HCT116 (cell line): ENCODE measurements around the gene ZNF496. TPM values are rescaled to one million over a fixed set of nuclear protein-coding genes. Genes with fewer than 3 reads are reported as not detected.
"Not testable (repeated sequence)": the region's sequence is repeated elsewhere in the genome, so short reads cannot be mapped to it uniquely, and the experiment has no call there.

ENCODE experiments used
- ATAC-seq: fragments of 200-7000 bp; cut with Tn5 transposase; 2 replicates; pipeline ENCODE4 v1.9.1; 2020; ENCODE audit warnings: mild to moderate bottlenecking, moderate library complexity
- BruUV-seq: library from RNA; stranded (reverse); fragments of 400-500 nt; replicated peaks from 2 replicates; lab custom pipeline; 2021; lab: Mats Ljungman, UMichigan
- CTCF ChIA-PET: fragments of 300-600 bp; sonication (Branson Sonifier 250); formaldehyde crosslinking; loops from one replicate; lab custom pipeline; 2021; ENCODE audit warnings: antibody characterized with exemption; lab: Charles Lee
- POLR2A ChIA-PET: fragments of 300-600, 350-600 bp; sonication (Branson Sonifier 250); formaldehyde crosslinking; loops from one replicate; lab custom pipeline; 2021; ENCODE audit warnings: antibody characterized with exemption; lab: Charles Lee
- RAD21 ChIA-PET, 2 experiments: fragments of 300-600 bp; sonication (Branson Sonifier 250); formaldehyde crosslinking; loops; one replicate each; lab custom pipeline; 2023; ENCODE audit warnings: low total read pairs in 2 of 2; ENCODE audit not compliant: uncharacterized antibody in 2 of 2, unreplicated experiment in 2 of 2, low non-redundant PET in 1 of 2; lab: Charles Lee
- DNase-seq: peaks from one replicate; pipeline ENCODE4 v3.0.0-alpha.2; 2010; ENCODE audit warnings: low read depth, low spot score
- H2AFZ ChIP-seq: fragments of 200-600 bp; shearing (Covaris generic), sonication (generic); 2 replicates; pipeline ENCODE4 v1.6.1; 2017; ENCODE audit warnings: low read depth, mixed run types, mixed read lengths, antibody characterized with exemption, low read length; ENCODE audit not compliant: poor library complexity, severe bottlenecking
- H3K27ac ChIP-seq: 2 replicates; pipeline ENCODE4 v1.5.1; 2012; ENCODE audit warnings: low read depth, low read length
- H3K27me3 ChIP-seq: fragments of 200-600 bp; sonication (generic); 2 replicates; pipeline ENCODE4 v1.6.1; 2016; ENCODE audit warnings: mixed run types, low read length, mixed read lengths; ENCODE audit not compliant: insufficient read depth
- H3K36me3 ChIP-seq, 2 experiments: fragments of 200-500 bp in 1 of 2; fragments of 200-600 bp in 1 of 2; sonication (Bioruptor generic) in 1 of 2; sonication (generic) in 1 of 2; 2 replicates each; pipeline versions ENCODE4 v1.5.1 to v1.6.1; 2014 to 2016; ENCODE audit warnings: low read length in 2 of 2, inconsistent platforms in 1 of 2, mixed read lengths in 1 of 2, mixed run types in 1 of 2; ENCODE audit not compliant: insufficient read depth in 2 of 2, control insufficient read depth in 1 of 2
- H3K4me1 ChIP-seq, 2 experiments: fragments of 200-600 bp in 1 of 2; sonication (generic) in 1 of 2; 2 replicates each; pipeline versions ENCODE4 v1.5.1 to v1.6.1; 2012 to 2017; ENCODE audit warnings: low read length in 2 of 2, inconsistent platforms in 1 of 2, mild to moderate bottlenecking in 1 of 2, mixed read lengths in 1 of 2, mixed run types in 1 of 2, moderate library complexity in 1 of 2; ENCODE audit not compliant: insufficient read depth in 2 of 2, control insufficient read depth in 1 of 2
- H3K4me2 ChIP-seq: fragments of 200-600 bp; sonication (generic); 2 replicates; pipeline ENCODE4 v1.6.1; 2017; ENCODE audit warnings: mixed run types, low read length, mixed read lengths
- H3K4me3 ChIP-seq, 2 experiments: fragments of 200-600 bp in 1 of 2; sonication (generic) in 1 of 2; replicated peaks in 1 of 2; 2 replicates each; pipeline ENCODE4 v1.5.1; 2011 to 2016; ENCODE audit warnings: low read length in 2 of 2, control low read depth in 1 of 2, low read depth in 1 of 2, mild to moderate bottlenecking in 1 of 2, mixed read lengths in 1 of 2, mixed run types in 1 of 2
- H3K79me2 ChIP-seq: fragments of 200-600 bp; sonication (generic); 2 replicates; pipeline ENCODE4 v1.6.1; 2017; ENCODE audit warnings: mild to moderate bottlenecking, mixed run types, low read length, moderate library complexity, mixed read lengths; ENCODE audit not compliant: insufficient read depth
- H3K9ac ChIP-seq: fragments of 200-600 bp; sonication (generic); 2 replicates; pipeline ENCODE4 v1.6.1; 2016; ENCODE audit warnings: low read length, mixed read lengths
- H3K9me2 ChIP-seq: fragments of 200-600 bp; sonication (generic), shearing (Covaris generic); 2 replicates; pipeline ENCODE4 v1.6.1; 2017; ENCODE audit warnings: mixed run types, mild to moderate bottlenecking, moderate library complexity; ENCODE audit not compliant: insufficient read depth
- H3K9me3 ChIP-seq, 2 experiments: fragments of 200-500 bp in 1 of 2; fragments of 200-600 bp in 1 of 2; sonication (Bioruptor generic) in 1 of 2; sonication (generic) in 1 of 2; 2 replicates each; pipeline ENCODE4 v1.6.1; 2014 to 2017; ENCODE audit warnings: low read length in 2 of 2, mixed read lengths in 2 of 2, inconsistent platforms in 1 of 2, low read depth in 1 of 2, mild to moderate bottlenecking in 1 of 2, mixed run types in 1 of 2, moderate library complexity in 1 of 2; ENCODE audit not compliant: control insufficient read depth in 1 of 2, insufficient read depth in 1 of 2
- H4K20me1 ChIP-seq: fragments of 200-600 bp; sonication (generic), shearing (Covaris generic); 2 replicates; pipeline ENCODE4 v1.6.1; 2017; ENCODE audit warnings: mixed run types, mild to moderate bottlenecking, moderate library complexity; ENCODE audit not compliant: insufficient read depth
- EGR1 ChIP-seq: IDR thresholded peaks from 2 replicates; pipeline ENCODE4 v1.6.1; 2012; ENCODE audit warnings: low read depth
- ELF1 ChIP-seq: IDR thresholded peaks from 2 replicates; pipeline ENCODE4 v1.6.1; 2012; ENCODE audit warnings: low read depth, borderline replicate concordance
- FOSL1 ChIP-seq: IDR thresholded peaks from 2 replicates; pipeline ENCODE4 v1.6.1; 2012; ENCODE audit warnings: low read depth
- SIN3A ChIP-seq: IDR thresholded peaks from 2 replicates; pipeline ENCODE4 v1.6.1; 2012; ENCODE audit warnings: low read depth
- intact Hi-C: fragments of 100-400 bp; cut with micrococcal nuclease; formaldehyde crosslinking; loops from 2 replicates; pipeline ENCODE4 v1.10.0; 2022
- total RNA-seq: library from RNA; stranded (reverse); gene quantifications from one replicate; pipeline ENCODE4 v1.2.1, GENCODE V29; 2021; ENCODE audit not compliant: unreplicated experiment
- TF ChIP-seq, protein P1 (sequence below), 3 experiments: fragments of 200-600 bp in 1 of 3; sonication (generic) in 1 of 3; IDR thresholded peaks in 2 of 3; conservative IDR thresholded peaks in 1 of 3; 2 replicates each; pipeline ENCODE4 v1.5.1; 2012 to 2017; ENCODE audit warnings: low read depth in 2 of 3, low read length in 2 of 3, antibody characterized with exemption in 1 of 3, borderline replicate concordance in 1 of 3, control low read depth in 1 of 3, mild to moderate bottlenecking in 1 of 3, mixed read lengths in 1 of 3, mixed run types in 1 of 3, moderate library complexity in 1 of 3; ENCODE audit not compliant: insufficient read depth in 1 of 3
- TF ChIP-seq, protein P2 (sequence below): IDR thresholded peaks from 2 replicates; pipeline ENCODE4 v1.6.1; 2012; ENCODE audit warnings: low read depth

Gene ZNF496
- total RNA-seq, 1 experiment from 2014 or later: 37.4 TPM

DNA sequence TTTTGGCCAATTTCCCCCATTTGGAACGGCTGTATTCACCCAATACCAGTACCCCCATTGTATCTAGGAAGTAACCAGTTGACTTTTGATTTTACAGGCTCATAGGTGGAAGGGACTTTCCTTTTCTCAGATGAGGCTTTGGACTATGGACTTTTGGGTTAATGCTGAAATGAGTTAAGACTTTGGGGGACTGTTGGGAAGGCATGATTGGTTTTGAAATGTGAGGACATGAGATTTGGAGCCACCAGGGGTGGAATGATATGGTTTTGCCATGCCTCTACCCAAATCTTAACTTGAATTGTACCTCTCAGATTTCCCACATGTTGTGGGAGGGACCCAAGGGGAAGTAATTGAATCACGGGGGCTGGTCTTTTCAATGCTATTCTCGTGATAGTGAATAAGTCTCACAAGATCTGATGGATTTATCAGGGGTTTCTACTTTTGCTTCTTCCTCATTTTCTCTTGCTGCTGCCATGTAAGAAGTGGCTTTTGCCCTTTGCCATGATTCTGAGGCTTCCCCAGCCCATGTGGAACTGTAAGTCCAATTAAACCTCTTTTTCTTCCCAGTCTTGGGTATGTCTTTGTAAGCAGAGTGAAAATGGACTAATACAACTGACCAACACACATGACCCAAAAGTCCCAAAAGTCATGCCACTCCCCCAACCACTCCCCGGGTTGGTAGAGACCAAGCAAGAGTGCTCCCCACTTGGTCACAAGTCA lies 35.4 kb upstream of the ZNF496 start:
- CTCF ChIA-PET: no interaction called here

DNA sequence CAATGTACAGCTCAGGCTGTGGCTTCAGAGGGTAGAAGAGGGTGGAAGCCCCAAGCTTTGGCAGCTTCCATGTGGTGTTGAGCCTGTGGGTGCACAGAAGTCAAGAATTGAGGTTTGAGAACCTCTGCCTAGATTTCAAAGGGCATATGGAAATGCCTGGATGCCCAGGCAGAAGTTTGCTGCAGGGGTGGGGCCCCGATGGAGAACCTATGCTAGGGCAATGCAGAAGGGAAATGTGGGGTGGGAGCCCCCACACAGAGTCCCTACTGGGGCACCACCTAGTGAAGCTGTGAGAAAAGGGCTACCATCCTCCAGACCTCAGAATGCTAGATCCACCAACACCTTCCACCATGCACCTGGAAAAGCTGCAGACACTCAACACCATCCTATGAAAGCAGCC lies 34.7 kb upstream of the ZNF496 start:
- H3K36me3 ChIP-seq, H3K4me3 ChIP-seq, H3K27ac ChIP-seq, H3K4me2 ChIP-seq, H3K4me1 ChIP-seq, RAD21 ChIA-PET, H3K9me3 ChIP-seq, DNase-seq, H3K9me2 ChIP-seq, POLR2A ChIA-PET, H3K9ac ChIP-seq, BruUV-seq, CTCF ChIA-PET, H2AFZ ChIP-seq, ATAC-seq, H3K27me3 ChIP-seq, H4K20me1 ChIP-seq, intact Hi-C loops, H3K79me2 ChIP-seq: not testable (repeated sequence)

More for the DNA sequence above, 35.4 kb upstream of the ZNF496 start:
- intact Hi-C loops: no loop called here
- RAD21 ChIA-PET: no interaction called here
- no peak overlapping the region for H3K4me3 ChIP-seq
- no peaks in the 10 kb centered on the region for H4K20me1 ChIP-seq
- H3K9me3 ChIP-seq: no peaks in the 10 kb centered on the region
- H2AFZ ChIP-seq: no peak overlapping the region
- no peak for DNase-seq
- no peak overlapping the region for H3K4me2 ChIP-seq
- TF ChIP-seq, protein P1, sequence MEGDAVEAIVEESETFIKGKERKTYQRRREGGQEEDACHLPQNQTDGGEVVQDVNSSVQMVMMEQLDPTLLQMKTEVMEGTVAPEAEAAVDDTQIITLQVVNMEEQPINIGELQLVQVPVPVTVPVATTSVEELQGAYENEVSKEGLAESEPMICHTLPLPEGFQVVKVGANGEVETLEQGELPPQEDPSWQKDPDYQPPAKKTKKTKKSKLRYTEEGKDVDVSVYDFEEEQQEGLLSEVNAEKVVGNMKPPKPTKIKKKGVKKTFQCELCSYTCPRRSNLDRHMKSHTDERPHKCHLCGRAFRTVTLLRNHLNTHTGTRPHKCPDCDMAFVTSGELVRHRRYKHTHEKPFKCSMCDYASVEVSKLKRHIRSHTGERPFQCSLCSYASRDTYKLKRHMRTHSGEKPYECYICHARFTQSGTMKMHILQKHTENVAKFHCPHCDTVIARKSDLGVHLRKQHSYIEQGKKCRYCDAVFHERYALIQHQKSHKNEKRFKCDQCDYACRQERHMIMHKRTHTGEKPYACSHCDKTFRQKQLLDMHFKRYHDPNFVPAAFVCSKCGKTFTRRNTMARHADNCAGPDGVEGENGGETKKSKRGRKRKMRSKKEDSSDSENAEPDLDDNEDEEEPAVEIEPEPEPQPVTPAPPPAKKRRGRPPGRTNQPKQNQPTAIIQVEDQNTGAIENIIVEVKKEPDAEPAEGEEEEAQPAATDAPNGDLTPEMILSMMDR (IDR thresholded peaks at IDR 0.05 in 2 of 3, conservative IDR thresholded peaks at IDR 0.05 in 1 of 3; ENCODE audit: borderline replicate concordance in 1 of 3, insufficient read depth in 1 of 3, low read depth in 2 of 3, low read length in 2 of 3): no peak
- no peak for TF ChIP-seq ELF1
- TF ChIP-seq, protein P2, sequence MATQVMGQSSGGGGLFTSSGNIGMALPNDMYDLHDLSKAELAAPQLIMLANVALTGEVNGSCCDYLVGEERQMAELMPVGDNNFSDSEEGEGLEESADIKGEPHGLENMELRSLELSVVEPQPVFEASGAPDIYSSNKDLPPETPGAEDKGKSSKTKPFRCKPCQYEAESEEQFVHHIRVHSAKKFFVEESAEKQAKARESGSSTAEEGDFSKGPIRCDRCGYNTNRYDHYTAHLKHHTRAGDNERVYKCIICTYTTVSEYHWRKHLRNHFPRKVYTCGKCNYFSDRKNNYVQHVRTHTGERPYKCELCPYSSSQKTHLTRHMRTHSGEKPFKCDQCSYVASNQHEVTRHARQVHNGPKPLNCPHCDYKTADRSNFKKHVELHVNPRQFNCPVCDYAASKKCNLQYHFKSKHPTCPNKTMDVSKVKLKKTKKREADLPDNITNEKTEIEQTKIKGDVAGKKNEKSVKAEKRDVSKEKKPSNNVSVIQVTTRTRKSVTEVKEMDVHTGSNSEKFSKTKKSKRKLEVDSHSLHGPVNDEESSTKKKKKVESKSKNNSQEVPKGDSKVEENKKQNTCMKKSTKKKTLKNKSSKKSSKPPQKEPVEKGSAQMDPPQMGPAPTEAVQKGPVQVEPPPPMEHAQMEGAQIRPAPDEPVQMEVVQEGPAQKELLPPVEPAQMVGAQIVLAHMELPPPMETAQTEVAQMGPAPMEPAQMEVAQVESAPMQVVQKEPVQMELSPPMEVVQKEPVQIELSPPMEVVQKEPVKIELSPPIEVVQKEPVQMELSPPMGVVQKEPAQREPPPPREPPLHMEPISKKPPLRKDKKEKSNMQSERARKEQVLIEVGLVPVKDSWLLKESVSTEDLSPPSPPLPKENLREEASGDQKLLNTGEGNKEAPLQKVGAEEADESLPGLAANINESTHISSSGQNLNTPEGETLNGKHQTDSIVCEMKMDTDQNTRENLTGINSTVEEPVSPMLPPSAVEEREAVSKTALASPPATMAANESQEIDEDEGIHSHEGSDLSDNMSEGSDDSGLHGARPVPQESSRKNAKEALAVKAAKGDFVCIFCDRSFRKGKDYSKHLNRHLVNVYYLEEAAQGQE: no peak
- no peak for TF ChIP-seq FOSL1
- no peak for TF ChIP-seq EGR1
- TF ChIP-seq SIN3A: no peak
- BruUV-seq: no TSS peak
- no peak overlapping the region for H3K9ac ChIP-seq
- no peaks in the 10 kb centered on the region for H3K4me1 ChIP-seq
- no peaks in the 10 kb centered on the region for H3K79me2 ChIP-seq
- ATAC-seq: no peak
- POLR2A ChIA-PET: no interaction called here
- no peaks in the 10 kb centered on the region for H3K27me3 ChIP-seq
- no peaks in the 10 kb centered on the region for H3K9me2 ChIP-seq
- no peak overlapping the region for H3K27ac ChIP-seq
- no peaks in the 10 kb centered on the region for H3K36me3 ChIP-seq
